ENCODE measurements around the gene SLC38A3. TPM values are rescaled to one million over a fixed set of nuclear protein-coding genes. Genes with fewer than 3 reads are reported as not detected.
"Not testable (repeated sequence)": the region's sequence is repeated elsewhere in the genome, so short reads cannot be mapped to it uniquely, and the experiment has no call there.

The SLC38A3 gene
- total RNA-seq, 1 donor from 2014 or later: 2.2 TPM

- DNase-seq (ENCODE audit: low spot score): no peak
These were observed 45.4 kb downstream of the SLC38A3 start for GRCh38 chr3:50250514-50250913.

GRCh38 chr3:50251220-50251619 lies 46.1 kb downstream of the SLC38A3 start:
- DNase-seq (ENCODE audit: low spot score): no peak

- DNase-seq (ENCODE audit: low spot score): peak; percentile 64
These were observed 49.6 kb downstream of the SLC38A3 start for GRCh38 chr3:50254577-50255250.

GRCh38 chr3:50255251-50255615 lies 50.2 kb downstream of the SLC38A3 start:
- DNase-seq (ENCODE audit: low spot score): no peak

GRCh38 chr3:50256978-50257890 lies 52.2 kb downstream of the SLC38A3 start:
- DNase-seq (ENCODE audit: low spot score): no peak

GRCh38 chr3:50258029-50258680 lies 53.1 kb downstream of the SLC38A3 start:
- no peak for DNase-seq (ENCODE audit: low spot score)

GRCh38 chr3:50258979-50259378 lies 53.9 kb downstream of the SLC38A3 start:
- DNase-seq (ENCODE audit: low spot score): no peak

GRCh38 chr3:50259432-50260026 lies 54.5 kb downstream of the SLC38A3 start:
- no peak for DNase-seq (ENCODE audit: low spot score)

GRCh38 chr3:50260027-50260941 lies 55.2 kb downstream of the SLC38A3 start:
- peak; percentile 95 for DNase-seq (ENCODE audit: low spot score)

GRCh38 chr3:50260942-50261441 lies 55.9 kb downstream of the SLC38A3 start:
- DNase-seq (ENCODE audit: low spot score): no peak

- no peak for DNase-seq (ENCODE audit: low spot score)
These were observed 56.4 kb downstream of the SLC38A3 start for GRCh38 chr3:50261505-50261904.

- not testable (repeated sequence) for DNase-seq (ENCODE audit: low spot score)
These were observed 57.1 kb downstream of the SLC38A3 start for GRCh38 chr3:50262200-50262599.

GRCh38 chr3:50262778-50263177 lies 57.7 kb downstream of the SLC38A3 start:
- no peak for DNase-seq (ENCODE audit: low spot score)

GRCh38 chr3:50263478-50264382 lies 58.7 kb downstream of the SLC38A3 start:
- DNase-seq (ENCODE audit: low spot score): no peak

- DNase-seq (ENCODE audit: low spot score): peak; percentile 78
These were observed 59.4 kb downstream of the SLC38A3 start for GRCh38 chr3:50264383-50264963.

GRCh38 chr3:50264964-50265485 lies 60.0 kb downstream of the SLC38A3 start:
- DNase-seq (ENCODE audit: low spot score): no peak

GRCh38 chr3:50265571-50265970 lies 60.5 kb downstream of the SLC38A3 start:
- no peak for DNase-seq (ENCODE audit: low spot score)

- no peak for DNase-seq (ENCODE audit: low spot score)
These were observed 60.9 kb downstream of the SLC38A3 start for GRCh38 chr3:50266017-50266416.

GRCh38 chr3:50266836-50267235 lies 61.8 kb downstream of the SLC38A3 start:
- no peak for DNase-seq (ENCODE audit: low spot score)
